ENCODE data around the gene MYOF. TPM values are rescaled to one million over a fixed set of nuclear protein-coding genes. Genes with fewer than 3 reads are reported as not detected.
A peak's percentile ranks its signal among the peaks of the same experiment; 100 is the strongest.

Gene MYOF
- total RNA-seq, 1 experiment from 2014 or later = 376 TPM

GRCh38 chr10:93422118-93422517, 60.0 kb downstream of the MYOF start:
- in situ Hi-C loops (cut with HindIII; ENCODE audit: low pct_unique_long_range_greater_than_20kb, low sequenced_read_pairs) (no loop called here), intact Hi-C loops (cut with micrococcal nuclease; ENCODE audit: unreplicated experiment) (no loop called here)
- ATAC-seq (no peak), DNase-seq (ENCODE audit: low read depth, low spot score) (no peak)
- peak overlapping the region; percentile 60 for H3K27ac ChIP-seq (ENCODE audit: low read length)
- H3K9me3 ChIP-seq (ENCODE audit: control insufficient read depth, insufficient read depth, low read depth, low read length) = no peaks in the 10 kb centered on the region
- TF ChIP-seq CTCF (IDR thresholded peaks at IDR 0.05) = no peak
- no peak for TF ChIP-seq POLR2AphosphoS5 (IDR thresholded peaks at IDR 0.05; ENCODE audit: low read depth, low read length)
- no peak for TF ChIP-seq SIN3A (IDR thresholded peaks at IDR 0.05; ENCODE audit: borderline replicate concordance, insufficient read depth, low read depth, low read length)
- TF ChIP-seq TCF7L2 (IDR thresholded peaks at IDR 0.05; ENCODE audit: low read depth, low read length) = no peak
- TF ChIP-seq REST (IDR thresholded peaks at IDR 0.05; ENCODE audit: insufficient read depth in 1 of 2, low read depth in 2 of 2, low read length in 1 of 2) = no peak
- H3K4me3 ChIP-seq (ENCODE audit: low read depth in 2 of 2, low read length in 2 of 2) = no peak overlapping the region
- BruUV-seq (replicated peaks) = no TSS peak
- POLR2A ChIA-PET = no interaction called here
- CTCF ChIA-PET = no interaction called here
- peaks cover 4% of the 10 kb centered on the region; the same call in 1 of the 2 replicates for H3K4me1 ChIP-seq (ENCODE audit: control insufficient read depth, insufficient read depth, low read length)
- H3K36me3 ChIP-seq (ENCODE audit: control insufficient read depth, insufficient read depth, low read length) = peaks cover 32% of the 10 kb centered on the region
- H3K27me3 ChIP-seq (ENCODE audit: control insufficient read depth, insufficient read depth, low read length) = no peaks in the 10 kb centered on the region

GRCh38 chr10:93420944-93421825, 60.9 kb downstream of the MYOF start:
- Histone ChIP-seq H3K4me3 (ENCODE audit: low read depth in 2 of 2, low read length in 2 of 2) (no peak overlapping the region), H3K9me3 (ENCODE audit: control insufficient read depth, insufficient read depth, low read depth, low read length) (no peaks in the 10 kb centered on the region), H3K27me3 (ENCODE audit: control insufficient read depth, insufficient read depth, low read length) (no peaks in the 10 kb centered on the region), H3K27ac (ENCODE audit: low read length) (0 out of 2 replicates have a peak overlapping the region, but pooled peaks have one; percentile 3), H3K4me1 (ENCODE audit: control insufficient read depth, insufficient read depth, low read length) (peaks cover 4% of the 10 kb centered on the region; the same call in 1 of the 2 replicates), H3K36me3 (ENCODE audit: control insufficient read depth, insufficient read depth, low read length) (peaks cover 32% of the 10 kb centered on the region)
- ChIA-PET CTCF (no interaction called here), POLR2A (interaction anchor here (0.6 kb wide), 1 partner anchor 1724 kb away, joined by 3 read pairs; no protein-coding TSS in a partner anchor)
- TF ChIP-seq SIN3A (IDR thresholded peaks at IDR 0.05; ENCODE audit: borderline replicate concordance, insufficient read depth, low read depth, low read length) (no peak), TCF7L2 (IDR thresholded peaks at IDR 0.05; ENCODE audit: low read depth, low read length) (no peak), POLR2AphosphoS5 (IDR thresholded peaks at IDR 0.05; ENCODE audit: low read depth, low read length) (no peak), REST (IDR thresholded peaks at IDR 0.05; ENCODE audit: insufficient read depth in 1 of 2, low read depth in 2 of 2, low read length in 1 of 2) (no peak), CTCF (IDR thresholded peaks at IDR 0.05) (no peak)
- DNase-seq (ENCODE audit: low read depth, low spot score) (no peak), ATAC-seq (no peak)
- TSS peak; percentile 31 for BruUV-seq (replicated peaks)
- in situ Hi-C loops (cut with HindIII; ENCODE audit: low pct_unique_long_range_greater_than_20kb, low sequenced_read_pairs) = no loop called here
- intact Hi-C loops (cut with micrococcal nuclease; ENCODE audit: unreplicated experiment) = no loop called here
